Testis (tissue), 2 donors: ENCODE data around the gene GYG2.

ENCODE experiments used
- POLR2A ChIP-seq: fragments of 450-650 bp; IDR thresholded peaks from one replicate; pipeline ENCODE4 v1.6.1; 2017; ENCODE audit warnings: antibody characterized with exemption, mild to moderate bottlenecking, moderate library complexity
- TF ChIP-seq, protein P1 (sequence below), 3 experiments: fragments of 450-650 bp in 2 of 3; fragments of 200-600 bp in 1 of 3; sonication (generic) in 1 of 3; IDR thresholded peaks; one replicate each; pipeline ENCODE4 v1.5.1; 2016 to 2019; ENCODE audit warnings: antibody characterized with exemption in 3 of 3, mild to moderate bottlenecking in 2 of 3, moderate library complexity in 1 of 3

DNA sequence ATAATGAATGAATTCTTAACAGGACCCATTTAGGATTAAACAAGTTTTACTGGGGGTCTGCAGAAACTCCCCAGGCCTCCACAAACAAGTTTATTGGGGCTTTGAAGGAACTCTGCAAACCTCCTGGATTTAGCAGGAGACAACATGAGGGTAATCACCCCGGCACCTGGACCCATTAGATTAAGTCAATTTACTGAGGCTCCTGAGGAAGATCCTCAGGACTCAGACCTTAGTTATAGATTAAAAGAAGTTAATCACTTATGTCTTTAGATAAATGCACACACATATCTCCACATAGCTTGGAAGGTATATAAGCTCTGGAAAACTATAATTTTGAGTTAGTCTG, 47.5 kb upstream of the GYG2 start:
- TF ChIP-seq, protein P1, sequence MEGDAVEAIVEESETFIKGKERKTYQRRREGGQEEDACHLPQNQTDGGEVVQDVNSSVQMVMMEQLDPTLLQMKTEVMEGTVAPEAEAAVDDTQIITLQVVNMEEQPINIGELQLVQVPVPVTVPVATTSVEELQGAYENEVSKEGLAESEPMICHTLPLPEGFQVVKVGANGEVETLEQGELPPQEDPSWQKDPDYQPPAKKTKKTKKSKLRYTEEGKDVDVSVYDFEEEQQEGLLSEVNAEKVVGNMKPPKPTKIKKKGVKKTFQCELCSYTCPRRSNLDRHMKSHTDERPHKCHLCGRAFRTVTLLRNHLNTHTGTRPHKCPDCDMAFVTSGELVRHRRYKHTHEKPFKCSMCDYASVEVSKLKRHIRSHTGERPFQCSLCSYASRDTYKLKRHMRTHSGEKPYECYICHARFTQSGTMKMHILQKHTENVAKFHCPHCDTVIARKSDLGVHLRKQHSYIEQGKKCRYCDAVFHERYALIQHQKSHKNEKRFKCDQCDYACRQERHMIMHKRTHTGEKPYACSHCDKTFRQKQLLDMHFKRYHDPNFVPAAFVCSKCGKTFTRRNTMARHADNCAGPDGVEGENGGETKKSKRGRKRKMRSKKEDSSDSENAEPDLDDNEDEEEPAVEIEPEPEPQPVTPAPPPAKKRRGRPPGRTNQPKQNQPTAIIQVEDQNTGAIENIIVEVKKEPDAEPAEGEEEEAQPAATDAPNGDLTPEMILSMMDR (IDR thresholded peaks at IDR 0.05): no peak
- no peak for TF ChIP-seq POLR2A
